Mucosa of rectum (tissue), 2 donors: ENCODE measurements around the gene GNG7.

Source experiments
- H3K27ac ChIP-seq, 2 donors: one replicate each; pipeline ENCODE4 v1.7.0; 2013; ENCODE audit warnings: inconsistent platforms in 2 of 2, low read depth in 2 of 2, low read length in 2 of 2
- H3K27me3 ChIP-seq, 2 donors: one replicate each; pipeline ENCODE4 v1.7.0; 2013; ENCODE audit warnings: low read length in 2 of 2; ENCODE audit not compliant: control insufficient read depth in 2 of 2, insufficient read depth in 2 of 2
- H3K36me3 ChIP-seq, 2 donors: one replicate each; pipeline ENCODE4 v1.7.0; 2013; ENCODE audit warnings: low read length in 2 of 2; ENCODE audit not compliant: control insufficient read depth in 2 of 2, insufficient read depth in 2 of 2
- H3K4me1 ChIP-seq, 2 donors: one replicate each; pipeline ENCODE4 v1.7.0; 2013; ENCODE audit warnings: low read length in 2 of 2, mild to moderate bottlenecking in 1 of 2; ENCODE audit not compliant: control insufficient read depth in 2 of 2, insufficient read depth in 2 of 2
- H3K4me3 ChIP-seq, 2 donors: one replicate each; pipeline ENCODE4 v1.7.0; 2013; ENCODE audit warnings: low read length in 2 of 2
- H3K9ac ChIP-seq, 2 donors: one replicate each; pipeline ENCODE4 v1.7.0; 2013; ENCODE audit warnings: low read length in 2 of 2, low read depth in 1 of 2, mild to moderate bottlenecking in 1 of 2
- H3K9me3 ChIP-seq, 2 donors: one replicate each; pipeline ENCODE4 v1.7.0; 2013; ENCODE audit warnings: low read length in 2 of 2; ENCODE audit not compliant: control insufficient read depth in 2 of 2
- donor health status: healthy.
- donor health status: Normal muscosa, but diverticular disease.

The GNG7 gene

GRCh38 chr19:2735374-2735773 lies 32.9 kb upstream of the GNG7 start:
- Histone ChIP-seq H3K9ac (no peak overlapping the region), H3K27me3 (no peaks in the 10 kb centered on the region), H3K9me3 (no peaks in the 10 kb centered on the region), H3K27ac (no peak overlapping the region), H3K4me3 (no peak overlapping the region), H3K36me3 (peaks cover 14 to 18% of the 10 kb centered on the region in 2 donors), H3K4me1 (peaks cover 8% of the 10 kb centered on the region in 2 donors)

DNA sequence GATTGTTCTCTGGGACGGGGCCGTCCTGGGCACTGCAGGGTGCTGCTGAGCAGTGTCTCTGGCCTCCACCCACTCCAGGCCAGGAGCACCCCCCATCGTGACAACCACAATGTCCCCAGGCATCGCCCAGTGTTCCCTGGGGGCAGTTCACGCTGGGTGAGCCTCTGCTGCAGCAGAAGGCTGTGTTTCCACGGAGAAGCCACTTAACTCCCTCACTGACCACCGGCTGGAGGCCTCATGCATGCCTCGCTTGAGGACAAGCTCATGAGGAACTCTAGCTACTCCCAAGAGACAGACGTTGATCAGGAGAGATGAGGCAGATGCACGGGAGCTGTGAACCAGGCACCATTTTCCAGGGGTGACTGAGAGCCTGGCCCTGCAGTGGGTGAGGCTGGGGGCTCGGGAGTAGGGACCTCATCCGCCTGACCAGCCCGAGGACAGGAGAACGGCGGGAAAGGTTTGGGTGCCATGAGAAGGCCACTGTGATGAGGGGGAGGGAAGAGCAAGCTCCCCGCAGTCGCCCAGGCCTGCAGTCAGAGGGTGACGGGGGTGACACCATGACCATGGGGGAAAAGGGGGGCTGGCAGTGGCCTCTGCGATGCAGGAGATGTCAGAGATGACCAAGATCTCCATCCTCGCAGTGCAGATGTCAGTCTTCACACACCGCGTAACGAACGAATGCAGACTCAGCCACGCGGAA lies 32.2 kb upstream of the GNG7 start:
- H3K36me3 ChIP-seq, result peaks cover 14 to 18% of the 10 kb centered on the region in 2 donors
- H3K9me3 ChIP-seq, result no peaks in the 10 kb centered on the region
- H3K27ac ChIP-seq, result no peak overlapping the region
- peaks cover 5 to 8% of the 10 kb centered on the region in 2 donors for H3K4me1 ChIP-seq
- no peaks in the 10 kb centered on the region for H3K27me3 ChIP-seq
- H3K4me3 ChIP-seq, result no peak overlapping the region
- H3K9ac ChIP-seq, result no peak overlapping the region

GRCh38 chr19:2733930-2734588 lies 31.6 kb upstream of the GNG7 start:
- H3K9me3 ChIP-seq, result no peaks in the 10 kb centered on the region
- peaks cover 14 to 18% of the 10 kb centered on the region in 2 donors for H3K36me3 ChIP-seq
- no peak overlapping the region for H3K27ac ChIP-seq
- H3K27me3 ChIP-seq, result no peaks in the 10 kb centered on the region
- H3K4me1 ChIP-seq, result peaks cover under 1 to 2% of the 10 kb centered on the region in 2 donors
- H3K9ac ChIP-seq, result no peak overlapping the region
- H3K4me3 ChIP-seq, result no peak overlapping the region

DNA sequence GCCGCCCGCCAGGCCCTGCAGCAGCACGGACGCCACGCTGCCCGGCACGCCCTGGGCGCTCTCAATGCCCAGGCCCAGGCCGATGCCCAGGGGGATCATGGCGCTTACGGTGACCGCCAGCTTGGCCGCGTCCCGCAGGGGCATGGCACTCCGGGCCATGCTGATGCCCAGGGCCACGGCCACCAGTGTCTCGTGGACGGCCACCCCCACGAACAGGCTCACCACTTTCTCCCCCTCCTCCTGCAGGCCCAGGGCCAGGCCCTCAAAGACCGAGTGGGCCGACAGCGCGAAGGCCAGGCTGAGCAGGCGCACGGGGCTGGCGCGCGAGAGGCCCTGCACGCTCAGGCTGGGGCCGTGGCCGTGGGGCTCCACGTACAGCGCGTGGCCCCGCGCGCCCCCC lies 30.4 kb upstream of the GNG7 start:
- H3K36me3 ChIP-seq, result peaks cover 14 to 18% of the 10 kb centered on the region in 2 donors
- H3K9me3 ChIP-seq, result no peaks in the 10 kb centered on the region
- H3K4me3 ChIP-seq, result no peak overlapping the region
- H3K4me1 ChIP-seq, result no peaks in the 10 kb centered on the region
- no peak overlapping the region for H3K9ac ChIP-seq
- no peak overlapping the region for H3K27ac ChIP-seq
- H3K27me3 ChIP-seq, result no peaks in the 10 kb centered on the region

DNA sequence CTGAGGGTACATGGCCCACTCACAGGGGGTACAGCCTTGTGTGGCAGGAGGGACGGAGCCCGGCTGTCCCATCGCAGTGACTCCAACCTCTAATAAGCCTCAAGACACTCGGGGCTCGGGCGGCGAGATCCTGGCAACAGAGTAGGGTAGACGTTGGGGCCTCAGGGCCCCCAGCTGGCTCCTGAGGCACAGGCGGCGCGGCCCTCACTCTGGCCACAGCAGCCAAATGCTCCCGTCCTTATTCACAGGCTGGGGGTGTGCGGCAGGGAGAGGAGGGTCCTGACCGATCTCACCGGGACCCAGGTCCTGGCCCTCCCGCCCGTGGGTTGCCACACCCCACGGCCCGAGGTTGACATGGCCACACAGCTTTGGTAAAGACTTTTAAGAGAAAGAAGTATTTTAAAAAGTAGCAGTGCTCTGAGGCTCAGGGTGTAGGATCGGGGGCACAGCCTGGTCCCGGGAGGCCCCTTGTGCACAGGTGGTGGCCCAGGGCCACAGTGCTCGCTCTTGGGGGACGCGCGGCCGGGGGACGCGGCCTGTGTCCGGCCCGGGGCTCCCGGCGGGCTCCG lies 29.7 kb upstream of the GNG7 start:
- no peaks in the 10 kb centered on the region for H3K9me3 ChIP-seq
- no peak overlapping the region for H3K9ac ChIP-seq
- H3K4me1 ChIP-seq, result no peaks in the 10 kb centered on the region
- no peaks in the 10 kb centered on the region for H3K27me3 ChIP-seq
- no peak overlapping the region for H3K27ac ChIP-seq
- H3K4me3 ChIP-seq, result no peak overlapping the region
- peaks cover 14 to 18% of the 10 kb centered on the region in 2 donors for H3K36me3 ChIP-seq

- peaks cover 0 to 3% of the 10 kb centered on the region in 2 donors for H3K27me3 ChIP-seq
- H3K4me1 ChIP-seq, result no peaks in the 10 kb centered on the region
- no peak overlapping the region for H3K4me3 ChIP-seq
- H3K9me3 ChIP-seq, result no peaks in the 10 kb centered on the region
- no peak overlapping the region for H3K9ac ChIP-seq
- H3K27ac ChIP-seq, result no peak overlapping the region
- H3K36me3 ChIP-seq, result peaks cover 8 to 12% of the 10 kb centered on the region in 2 donors
Measured at GRCh38 chr19:2731181-2731995, 28.9 kb upstream of the GNG7 start.

- H3K36me3 ChIP-seq, result peaks cover 3 to 7% of the 10 kb centered on the region in 2 donors
- H3K27ac ChIP-seq, result no peak overlapping the region
- peaks cover 0 to 6% of the 10 kb centered on the region in 2 donors for H3K27me3 ChIP-seq
- H3K4me3 ChIP-seq, result no peak overlapping the region
- no peaks in the 10 kb centered on the region for H3K9me3 ChIP-seq
- no peak overlapping the region for H3K9ac ChIP-seq
- no peaks in the 10 kb centered on the region for H3K4me1 ChIP-seq
Measured at GRCh38 chr19:2729943-2730818, 27.7 kb upstream of the GNG7 start.

GRCh38 chr19:2728783-2729387 lies 26.4 kb upstream of the GNG7 start:
- Histone ChIP-seq H3K4me3 (no peak overlapping the region), H3K9ac (no peak overlapping the region), H3K36me3 (no peaks in the 10 kb centered on the region), H3K9me3 (no peaks in the 10 kb centered on the region), H3K27me3 (peaks cover 0 to 6% of the 10 kb centered on the region in 2 donors), H3K27ac (no peak overlapping the region), H3K4me1 (no peaks in the 10 kb centered on the region)

DNA sequence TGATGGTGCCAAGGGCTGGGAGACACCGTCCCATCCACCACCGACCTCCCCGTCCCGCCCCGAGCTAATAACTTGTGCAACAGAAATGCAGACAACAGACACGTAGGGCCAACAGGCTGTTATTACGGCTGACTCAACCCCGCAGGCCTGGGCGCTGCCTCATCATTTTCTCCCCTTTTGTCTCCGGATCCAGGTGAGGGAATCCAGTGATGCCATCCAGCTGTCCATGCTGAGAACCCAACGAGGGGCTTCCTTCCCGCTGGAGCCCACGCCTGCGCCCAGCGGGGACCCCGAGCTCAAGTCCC lies 25.1 kb upstream of the GNG7 start:
- H3K4me1 ChIP-seq, result peaks cover 2 to 5% of the 10 kb centered on the region in 2 donors
- H3K9me3 ChIP-seq, result no peaks in the 10 kb centered on the region
- peaks cover 4 to 7% of the 10 kb centered on the region in 2 donors for H3K27me3 ChIP-seq
- no peak overlapping the region for H3K9ac ChIP-seq
- no peaks in the 10 kb centered on the region for H3K36me3 ChIP-seq
- no peak overlapping the region for H3K4me3 ChIP-seq
- no peak overlapping the region for H3K27ac ChIP-seq
